NCI-H1436 (cell line): ENCODE measurements around the gene CSK.

ENCODE experiments used
- DNase-seq: peaks from one replicate; lab custom pipeline; 2025; lab: John Stamatoyannopoulos, UW

The CSK gene

DNA sequence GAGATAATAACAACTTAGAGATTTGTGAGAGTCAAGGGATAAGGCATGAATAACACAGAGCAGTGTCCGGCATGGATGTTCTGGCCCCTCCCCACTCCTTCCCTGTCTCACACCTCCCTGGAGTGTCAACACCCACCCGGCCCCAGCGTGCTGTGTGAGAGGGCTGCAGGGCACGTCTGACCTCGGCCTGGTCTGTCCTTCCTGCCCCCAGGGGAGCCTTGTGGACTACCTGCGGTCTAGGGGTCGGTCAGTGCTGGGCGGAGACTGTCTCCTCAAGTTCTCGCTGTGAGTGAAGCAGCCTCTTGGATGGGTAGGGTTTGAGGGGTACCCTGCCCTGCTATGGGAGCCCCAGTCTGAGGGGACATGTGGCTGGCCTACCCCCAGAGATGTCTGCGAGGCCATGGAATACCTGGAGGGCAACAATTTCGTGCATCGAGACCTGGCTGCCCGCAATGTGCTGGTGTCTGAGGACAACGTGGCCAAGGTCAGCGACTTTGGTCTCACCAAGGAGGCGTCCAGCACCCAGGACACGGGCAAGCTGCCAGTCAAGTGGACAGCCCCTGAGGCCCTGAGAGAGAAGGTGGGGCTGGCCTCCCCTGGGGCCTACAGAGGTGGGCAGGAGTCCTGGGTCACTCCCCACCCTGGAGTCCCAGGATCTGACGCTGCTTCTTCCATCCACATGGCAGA, 19.6 kb downstream of the CSK start:
- no peak for DNase-seq

DNA sequence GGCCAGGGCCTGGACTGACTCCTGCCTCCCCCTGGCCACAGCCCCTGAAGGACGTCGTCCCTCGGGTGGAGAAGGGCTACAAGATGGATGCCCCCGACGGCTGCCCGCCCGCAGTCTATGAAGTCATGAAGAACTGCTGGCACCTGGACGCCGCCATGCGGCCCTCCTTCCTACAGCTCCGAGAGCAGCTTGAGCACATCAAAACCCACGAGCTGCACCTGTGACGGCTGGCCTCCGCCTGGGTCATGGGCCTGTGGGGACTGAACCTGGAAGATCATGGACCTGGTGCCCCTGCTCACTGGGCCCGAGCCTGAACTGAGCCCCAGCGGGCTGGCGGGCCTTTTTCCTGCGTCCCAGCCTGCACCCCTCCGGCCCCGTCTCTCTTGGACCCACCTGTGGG, 20.4 kb downstream of the CSK start:
- no peak for DNase-seq

DNA sequence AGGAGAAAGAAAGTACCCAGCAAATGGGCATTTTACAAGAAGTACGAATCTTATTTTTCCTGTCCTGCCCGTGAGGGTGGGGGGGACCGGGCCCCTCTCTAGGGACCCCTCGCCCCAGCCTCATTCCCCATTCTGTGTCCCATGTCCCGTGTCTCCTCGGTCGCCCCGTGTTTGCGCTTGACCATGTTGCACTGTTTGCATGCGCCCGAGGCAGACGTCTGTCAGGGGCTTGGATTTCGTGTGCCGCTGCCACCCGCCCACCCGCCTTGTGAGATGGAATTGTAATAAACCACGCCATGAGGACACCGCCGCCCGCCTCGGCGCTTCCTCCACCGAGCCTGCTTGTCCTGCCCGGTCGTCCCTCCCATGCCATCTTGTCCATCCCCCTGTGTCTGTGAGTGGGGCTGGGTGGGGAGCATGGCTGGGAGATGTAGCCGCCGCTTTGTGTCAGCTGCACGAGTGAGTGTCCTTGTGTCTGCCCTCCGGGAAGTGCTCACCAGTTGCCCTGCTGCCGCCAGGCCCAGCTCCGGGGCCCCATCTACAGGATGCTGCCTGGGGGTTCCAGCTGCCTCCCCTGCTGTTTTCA, 21.1 kb downstream of the CSK start:
- DNase-seq: no peak

DNA sequence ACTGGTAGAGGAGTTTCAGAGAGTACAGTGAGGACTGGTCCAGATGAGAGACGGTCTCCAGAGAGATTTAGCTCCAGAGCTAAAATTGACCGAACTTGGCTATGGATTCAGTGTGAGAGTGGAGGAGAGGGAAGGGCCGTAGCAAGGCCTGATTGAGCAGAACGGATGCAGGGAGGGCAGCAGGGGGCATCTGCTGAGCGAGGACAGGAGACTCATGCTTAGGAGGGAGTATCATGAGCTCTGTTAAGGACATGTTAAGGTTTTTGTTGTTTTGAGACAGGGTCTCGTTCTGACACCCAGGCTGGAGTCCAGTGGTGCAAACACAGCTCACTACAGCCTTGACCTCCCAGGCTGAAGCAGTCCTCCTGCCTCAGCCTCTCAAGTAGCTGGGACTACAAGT, 23.1 kb downstream of the CSK start:
- no peak for DNase-seq

DNA sequence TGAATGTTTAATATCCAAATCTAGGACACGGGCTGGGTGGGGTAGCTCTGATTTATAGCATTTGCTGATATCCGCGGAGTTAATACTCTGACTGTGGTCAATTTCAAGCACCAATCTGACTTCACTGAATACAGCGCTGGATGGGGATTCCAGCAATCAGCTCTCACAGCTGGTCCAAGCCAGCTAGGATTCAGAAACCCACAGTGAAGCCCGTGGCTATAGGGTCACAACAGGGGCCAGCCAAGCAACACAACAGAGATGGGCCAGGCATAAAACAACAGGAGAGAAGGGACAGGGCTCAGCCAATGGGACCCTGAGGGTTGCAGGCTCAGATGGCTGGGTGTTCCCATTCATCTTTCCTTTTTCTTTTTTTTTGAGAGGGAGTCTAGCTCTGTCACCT, 25.4 kb downstream of the CSK start:
- DNase-seq: no peak

DNA sequence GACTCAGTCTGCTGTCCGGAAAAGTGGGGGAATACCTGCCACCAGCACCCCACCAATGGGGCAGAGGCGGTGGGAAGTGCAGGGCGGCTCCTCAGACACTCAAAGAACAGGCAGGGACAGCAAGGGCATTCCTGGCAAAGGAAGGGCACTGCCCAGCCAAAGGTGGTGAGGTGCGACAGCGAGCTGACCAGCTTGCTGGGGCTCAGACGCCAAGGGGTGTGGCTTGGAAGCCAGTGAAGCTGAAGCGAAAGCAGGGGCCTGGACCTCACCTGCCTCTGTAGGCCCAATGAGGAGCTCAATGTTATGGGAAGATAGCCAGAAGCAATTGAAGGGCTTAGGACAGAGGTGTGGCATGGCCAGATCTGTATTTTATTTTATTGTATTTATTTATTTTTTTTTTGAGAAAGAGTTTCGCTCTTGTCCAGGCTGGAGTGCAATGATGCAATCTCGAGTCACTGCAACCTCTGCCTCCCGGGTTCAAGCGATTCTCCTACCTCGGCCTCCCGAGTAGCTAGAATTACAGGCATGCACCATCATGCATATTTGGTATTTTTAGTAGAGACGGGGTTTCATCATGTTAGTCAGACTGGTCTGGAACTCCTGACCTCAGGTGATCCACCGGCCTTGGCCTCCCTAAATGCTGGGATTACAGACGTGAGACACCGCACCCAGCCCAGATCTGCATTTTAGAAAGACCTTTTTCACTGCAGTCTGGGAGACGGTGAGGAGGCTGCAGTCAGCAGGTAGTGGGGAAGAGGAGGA, 26.4 kb downstream of the CSK start:
- no peak for DNase-seq

DNA sequence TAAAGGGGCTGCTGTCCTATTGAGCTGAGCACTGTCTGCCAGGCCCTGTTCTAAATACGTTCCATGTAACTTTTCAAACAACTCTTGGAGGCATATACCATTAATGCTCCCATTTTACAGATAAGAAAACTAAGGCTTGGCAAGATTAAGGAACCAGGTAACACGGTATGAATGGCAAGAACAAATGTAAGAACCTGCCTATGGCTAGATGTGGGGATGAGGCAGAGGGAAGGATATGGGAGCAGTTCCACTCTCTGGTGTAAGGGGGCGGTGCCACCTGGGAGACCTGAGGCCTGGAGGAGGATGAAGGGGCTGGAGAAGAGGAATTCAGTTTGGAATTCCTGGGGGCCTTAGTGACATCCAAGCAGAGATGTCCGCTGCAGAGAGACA, 27.0 kb downstream of the CSK start:
- no peak for DNase-seq

DNA sequence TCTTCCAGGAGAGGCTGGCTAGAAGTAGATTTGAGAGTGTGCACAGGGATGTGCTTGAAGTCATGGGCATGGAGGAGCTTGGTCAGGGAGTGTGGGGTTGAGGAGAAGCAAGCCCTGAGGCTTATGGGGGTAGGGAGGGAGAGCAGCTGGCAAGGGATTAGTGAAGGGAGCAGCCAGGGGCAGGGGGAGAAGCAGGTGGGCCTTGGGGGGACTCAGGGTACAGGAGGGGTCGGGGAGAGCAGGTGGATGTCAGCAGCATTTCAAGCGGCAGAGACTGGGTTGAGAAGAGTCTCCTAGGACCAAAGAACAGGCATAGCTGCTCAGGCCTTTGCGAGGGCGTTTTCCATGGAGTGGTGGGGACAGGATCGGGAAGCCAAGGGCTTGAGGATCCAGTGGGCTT, 27.4 kb downstream of the CSK start:
- no peak for DNase-seq

DNA sequence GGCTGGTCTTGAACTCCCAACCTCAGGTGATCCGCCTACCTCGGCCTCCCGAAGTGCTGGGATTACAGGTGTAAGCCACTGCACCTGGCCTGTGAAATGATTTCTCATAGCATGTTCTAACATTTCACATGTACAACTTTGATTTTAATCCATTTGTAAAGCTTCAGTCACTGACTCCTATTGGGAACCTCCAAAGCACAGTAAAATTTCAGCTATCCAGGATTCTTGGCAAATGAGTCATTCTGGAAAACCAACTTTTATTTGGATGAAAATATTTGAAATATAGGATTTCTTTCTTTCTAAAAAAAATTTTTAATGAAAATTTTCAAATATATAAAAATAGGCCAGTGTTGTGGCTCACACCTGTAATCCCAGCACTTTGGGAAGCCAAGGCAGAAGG, 28.1 kb downstream of the CSK start:
- no peak for DNase-seq

DNA sequence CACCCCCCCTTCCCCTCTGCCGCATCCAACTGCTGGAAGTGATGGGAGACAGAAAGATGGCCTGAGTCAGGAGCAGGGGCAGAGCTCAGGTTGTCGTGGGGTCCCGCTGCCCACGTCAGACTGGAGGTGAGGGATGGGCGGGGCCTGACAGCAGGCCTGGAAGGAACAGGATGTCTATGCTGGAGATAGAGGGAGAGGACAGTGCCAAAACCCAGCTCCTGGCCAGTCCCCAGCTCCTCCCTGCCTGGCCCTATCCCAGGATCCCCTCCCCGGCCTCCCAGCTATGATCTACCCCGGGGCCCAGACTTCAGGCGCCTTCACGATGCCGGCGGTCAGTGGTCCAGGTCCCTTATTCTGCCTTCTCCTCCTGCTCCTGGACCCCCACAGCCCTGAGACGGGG, 30.7 kb downstream of the CSK start, which contains the start of gene LMAN1L:
TSS of gene LMAN1L (plus strand) at position 303 of the 400 bp plus-strand sequence. CDS start at position 323, 20 bp downstream.
- no peak for DNase-seq

DNA sequence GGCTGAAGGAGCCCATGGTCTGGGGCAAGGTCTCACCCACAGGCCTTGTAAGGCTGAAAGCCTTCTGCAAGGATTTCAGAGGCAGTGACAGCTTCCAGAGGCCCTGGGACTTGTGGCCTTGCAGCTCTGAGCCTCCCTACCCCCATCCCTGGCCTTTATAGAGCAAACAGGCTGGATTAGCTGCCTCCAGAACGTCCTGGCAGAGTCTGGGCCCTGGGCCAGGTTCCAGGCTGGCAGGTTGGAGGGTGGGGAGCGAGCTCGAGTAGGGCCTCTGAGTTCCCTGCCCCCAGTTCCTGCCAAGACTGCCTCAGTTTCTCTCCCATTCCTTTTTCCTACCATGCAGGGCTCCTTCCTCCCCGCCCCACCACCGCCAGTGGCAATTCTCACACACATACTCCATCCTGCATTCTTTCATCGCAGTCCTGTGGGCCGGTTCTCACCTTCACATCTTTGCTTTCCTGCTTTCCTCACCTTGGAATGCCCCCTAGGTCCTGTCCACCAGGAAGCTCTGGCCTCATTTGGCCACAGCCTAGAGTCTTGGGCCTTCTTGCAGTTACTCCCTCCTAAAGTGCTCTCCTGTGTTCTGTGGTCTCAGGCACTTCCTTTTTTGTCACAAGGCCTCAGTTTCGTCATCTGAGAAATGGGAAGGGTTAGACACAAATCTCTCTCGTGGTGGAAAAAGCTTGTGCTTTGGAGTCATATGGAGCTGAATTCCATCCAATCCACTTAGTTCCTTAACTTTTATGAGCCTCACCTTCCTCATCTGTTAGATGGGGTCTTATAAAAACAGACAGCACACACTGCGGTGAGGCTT, 33.4 kb downstream of the CSK start:
- no peak for DNase-seq

DNA sequence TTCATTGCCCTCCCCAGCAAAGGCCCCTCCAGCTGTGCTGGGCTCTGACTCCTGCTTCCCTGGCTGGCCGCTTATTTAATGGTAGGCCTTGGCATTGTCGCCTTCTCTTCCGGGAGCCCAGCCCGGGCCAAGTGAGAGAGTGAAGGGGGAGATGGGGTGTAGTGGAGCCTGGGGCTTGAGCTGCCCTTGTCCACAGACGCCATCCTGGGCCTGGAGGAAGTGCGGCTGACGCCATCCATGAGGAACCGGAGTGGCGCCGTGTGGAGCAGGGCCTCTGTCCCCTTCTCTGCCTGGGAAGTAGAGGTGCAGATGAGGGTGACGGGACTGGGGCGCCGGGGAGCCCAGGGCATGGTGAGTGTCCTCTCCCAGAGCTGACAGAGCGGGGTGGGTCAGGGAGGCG, 34.1 kb downstream of the CSK start:
- DNase-seq: no peak

DNA sequence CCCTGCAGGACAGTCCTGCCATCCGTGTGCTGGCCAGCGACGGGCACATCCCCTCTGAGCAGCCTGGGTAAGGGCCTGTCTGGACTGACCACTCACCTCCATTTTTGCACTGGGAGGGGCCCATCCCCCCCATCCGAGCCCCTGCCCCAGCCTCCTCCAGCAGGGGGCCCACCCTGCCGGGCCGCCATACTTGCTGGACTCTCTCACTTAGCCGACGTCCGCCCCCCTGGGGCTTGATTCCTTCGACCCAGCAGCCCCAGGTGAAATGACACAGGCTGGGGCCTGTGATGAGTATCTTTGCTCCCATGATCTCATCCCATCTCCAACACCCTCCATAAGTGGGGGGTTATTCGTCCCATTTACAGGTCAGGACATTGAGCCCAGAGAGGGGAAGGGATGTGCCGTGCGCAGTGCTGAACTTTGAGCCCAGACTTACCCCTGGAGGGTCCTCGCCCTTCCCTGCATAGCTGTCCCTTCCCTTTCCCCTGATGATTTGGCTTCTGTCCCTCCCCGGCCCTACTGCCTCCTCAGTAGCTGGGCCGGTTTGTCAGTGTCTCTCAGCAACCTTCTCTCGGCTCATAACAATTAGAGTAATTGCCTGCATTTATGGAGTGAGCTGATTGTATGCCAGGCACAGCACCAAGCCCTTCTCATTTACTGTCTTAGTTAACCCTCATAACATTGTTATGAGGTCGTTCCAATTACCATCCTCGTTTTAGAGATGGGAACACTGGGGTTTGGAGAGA, 34.9 kb downstream of the CSK start:
- peak; percentile 44 for DNase-seq

DNA sequence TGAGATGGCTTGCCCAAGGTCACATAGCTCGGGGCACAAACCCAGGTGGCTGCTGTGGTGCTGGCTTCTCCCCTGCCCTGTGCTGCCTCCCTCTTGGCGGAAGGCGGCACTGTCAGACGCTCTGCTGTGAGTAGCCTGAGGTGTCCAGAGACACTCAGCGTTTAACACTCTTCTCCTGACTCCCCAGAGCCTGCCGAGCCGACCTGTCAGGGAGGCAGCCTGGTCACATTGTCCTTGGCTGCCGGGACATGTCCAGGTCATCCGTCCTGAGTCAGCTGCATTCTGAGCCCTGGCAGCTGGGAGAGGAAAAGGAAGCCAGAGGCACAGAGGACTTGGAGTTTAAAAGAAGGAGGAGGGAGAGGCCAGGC, 35.5 kb downstream of the CSK start:
- peak; percentile 44 for DNase-seq

DNA sequence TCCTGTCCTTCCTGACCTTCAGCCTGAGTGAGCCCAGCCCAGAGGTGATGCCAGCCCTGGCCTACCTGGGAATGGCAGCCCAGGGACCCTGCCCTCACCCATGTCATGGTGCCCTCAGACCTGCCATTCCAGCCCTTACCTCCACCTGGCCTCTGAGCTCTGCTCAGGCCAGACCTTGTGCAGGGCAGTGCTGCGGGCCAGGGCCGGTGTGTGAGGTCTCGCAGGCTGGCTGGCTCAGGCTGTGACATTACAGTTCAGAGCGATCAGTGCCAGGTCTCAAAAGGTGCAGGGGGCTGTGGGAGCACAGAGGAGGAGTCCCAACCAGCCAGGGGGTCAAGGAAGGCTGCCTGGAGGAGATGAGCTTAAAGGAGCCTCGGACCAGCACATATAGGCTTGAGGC, 38.2 kb downstream of the CSK start:
- no peak for DNase-seq

DNA sequence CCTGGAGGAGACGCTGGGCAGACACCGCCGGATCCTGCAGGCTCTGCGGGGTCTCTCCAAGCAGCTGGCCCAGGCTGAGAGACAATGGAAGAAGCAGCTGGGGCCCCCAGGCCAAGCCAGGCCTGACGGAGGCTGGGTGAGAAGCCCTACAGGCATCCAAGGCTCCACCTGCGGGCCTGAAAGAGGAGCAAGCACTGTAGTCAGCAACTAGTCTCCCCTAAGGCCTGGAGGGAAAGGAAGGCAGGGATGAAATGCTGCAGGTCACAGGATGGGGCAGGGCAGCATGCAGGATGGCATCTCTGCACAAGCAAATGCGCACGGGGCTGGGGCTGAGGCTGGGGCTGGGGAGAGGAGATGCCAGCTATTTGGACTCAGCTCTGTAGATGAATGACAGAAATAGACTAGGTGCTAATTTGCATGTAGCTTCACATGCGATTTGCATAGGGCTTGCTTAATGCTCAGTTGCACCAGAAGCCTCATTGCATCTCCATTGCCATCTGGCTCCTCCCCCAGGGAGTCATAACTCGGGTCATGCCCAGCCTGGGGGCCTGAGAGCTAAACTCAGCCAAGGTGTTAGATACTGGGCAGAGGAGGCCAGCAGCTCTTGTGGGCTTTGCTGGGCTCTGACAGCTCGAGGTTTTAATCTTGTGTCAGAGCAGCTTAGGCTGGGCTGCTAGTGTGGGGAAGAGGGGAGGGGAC, 39.4 kb downstream of the CSK start:
- DNase-seq: no peak

DNA sequence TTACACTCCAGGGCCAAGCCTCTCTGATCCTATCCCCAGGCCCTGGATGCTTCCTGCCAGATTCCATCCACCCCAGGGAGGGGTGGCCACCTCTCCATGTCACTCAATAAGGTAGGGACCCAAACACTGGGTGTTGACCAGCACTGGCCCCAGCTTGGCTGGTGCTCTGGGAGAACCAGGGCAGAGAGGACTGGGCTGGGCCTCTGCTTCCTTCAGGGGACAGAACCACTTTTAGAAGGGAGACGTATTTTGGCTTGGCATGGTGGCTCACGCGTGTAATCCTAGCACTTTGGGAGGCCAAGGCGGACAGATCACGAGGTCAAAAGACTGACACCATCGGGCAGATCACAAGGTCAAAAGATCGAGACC, 39.9 kb downstream of the CSK start:
- no peak for DNase-seq

DNA sequence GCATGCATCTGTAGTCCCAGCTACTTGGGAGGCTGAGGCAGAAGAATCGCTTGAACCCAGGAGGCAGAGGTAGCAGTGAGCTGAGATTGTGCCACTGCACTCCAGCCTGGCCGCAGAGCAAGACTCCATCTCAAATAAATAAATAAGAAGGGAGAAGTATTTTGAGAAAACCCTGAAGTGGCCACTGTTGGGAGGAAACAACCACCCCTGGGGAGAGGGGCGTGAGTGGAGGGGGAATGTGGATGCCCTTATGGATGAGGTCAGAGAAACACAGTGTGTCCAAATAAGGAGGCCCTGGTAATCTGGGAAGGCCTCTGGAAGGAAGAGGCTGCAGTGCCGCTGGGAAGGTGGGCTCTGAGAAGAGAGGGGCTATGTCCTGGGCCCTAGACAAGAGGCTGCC, 40.4 kb downstream of the CSK start:
- DNase-seq: no peak

DNA sequence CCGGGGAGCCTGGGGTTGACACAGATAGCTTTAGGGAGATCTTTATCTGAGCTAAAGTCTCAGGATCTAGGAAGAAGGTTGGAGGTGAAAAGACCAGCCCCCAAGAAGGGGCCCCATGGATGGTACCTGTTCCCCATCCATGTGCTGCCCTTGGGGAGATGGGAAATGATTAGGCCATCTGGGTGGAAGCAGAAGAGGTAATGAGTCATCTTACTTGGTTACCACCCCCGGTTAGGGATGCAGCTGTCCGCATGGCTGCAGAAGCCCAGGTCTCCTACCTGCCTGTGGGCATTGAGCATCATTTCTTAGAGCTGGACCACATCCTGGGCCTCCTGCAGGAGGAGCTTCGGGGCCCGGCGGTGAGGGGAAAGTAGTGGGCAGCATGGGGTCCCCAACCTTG, 41.4 kb downstream of the CSK start:
- no peak for DNase-seq

DNA sequence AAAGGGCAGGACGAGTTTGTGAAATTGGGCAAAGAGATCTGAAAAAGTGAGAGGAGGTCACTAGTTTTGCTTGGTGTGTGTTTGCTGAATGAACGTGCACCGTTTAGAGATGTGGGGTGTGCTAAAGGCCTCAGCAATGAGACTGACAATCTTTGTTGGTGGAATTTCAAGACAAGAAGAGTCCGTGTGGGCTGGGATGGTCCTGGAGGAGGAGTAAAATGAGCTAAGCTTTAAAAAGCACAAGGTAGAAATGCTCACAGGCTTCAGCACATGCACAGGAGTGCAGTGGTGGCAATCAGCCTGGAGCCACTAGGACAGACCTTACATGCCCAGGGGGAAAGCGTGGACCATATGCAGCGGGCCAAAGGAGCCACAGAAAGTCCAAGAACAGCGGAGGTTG, 43.1 kb downstream of the CSK start:
- no peak for DNase-seq

DNA sequence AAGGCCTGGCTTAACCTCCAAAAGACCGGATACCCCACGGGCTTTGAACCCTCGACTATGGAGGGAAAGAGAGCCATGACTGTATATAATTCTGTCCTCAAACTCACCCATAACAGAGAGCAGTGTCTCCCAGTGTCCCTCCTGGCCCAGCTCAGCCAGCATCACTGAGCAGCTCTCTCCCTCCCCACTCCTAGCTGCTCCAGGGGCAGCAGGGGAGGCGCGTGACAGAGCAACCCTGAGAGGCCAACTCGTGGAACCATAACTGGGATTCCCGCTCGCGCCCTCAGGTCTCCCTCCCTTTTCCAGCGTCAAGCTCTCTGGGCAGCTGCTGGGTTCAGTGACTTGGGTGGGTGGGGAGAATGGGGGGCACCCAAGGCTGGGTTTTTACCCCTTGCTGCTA, 44.0 kb downstream of the CSK start:
- no peak for DNase-seq
